IMR-90 (cell line): Measurements from ENCODE around the gene PRR36. TPM values are rescaled to one million over a fixed set of nuclear protein-coding genes. Genes with fewer than 3 reads are reported as not detected.

Experiments
- ATAC-seq: fragments of 200-7000 bp; cut with Tn5 transposase; 2 replicates; pipeline ENCODE4 v1.9.1; 2020; ENCODE audit warnings: low read depth, mild to moderate bottlenecking, moderate library complexity
- BruUV-seq: library from RNA; stranded (reverse); fragments of 400-500 nt; replicated peaks from 2 replicates; lab custom pipeline; 2021; lab: Mats Ljungman, UMichigan
- CTCF ChIA-PET: fragments of 300-600 bp; formaldehyde crosslinking; extraction: SDS; loops from one replicate; lab custom pipeline; 2021; ENCODE audit warnings: antibody characterized with exemption; lab: Yijun Ruan, JAX
- POLR2A ChIA-PET: fragments of 300-600 bp; sonication (Branson Sonifier 250); formaldehyde crosslinking; loops from one replicate; lab custom pipeline; 2022; ENCODE audit warnings: antibody characterized with exemption; ENCODE audit not compliant: unreplicated experiment; lab: Charles Lee
- DNase-seq: peaks from one replicate; pipeline ENCODE4 v3.0.0; 2013
- H2AFZ ChIP-seq: replicated peaks from 2 replicates; pipeline ENCODE3; 2013; ENCODE audit warnings: low read length, mild to moderate bottlenecking; ENCODE audit not compliant: poor library complexity
- H2AK5ac ChIP-seq: 2 replicates; pipeline ENCODE4 v1.6.1; 2013; ENCODE audit warnings: low read depth, low read length, inconsistent platforms
- H2AK9ac ChIP-seq: replicated peaks from 2 replicates; pipeline ENCODE3; 2013; ENCODE audit warnings: mild to moderate bottlenecking, low read depth, low read length, moderate library complexity; ENCODE audit not compliant: poor library complexity
- H2BK120ac ChIP-seq: 2 replicates; pipeline ENCODE4 v1.6.1; 2013; ENCODE audit warnings: low read depth, low read length, inconsistent platforms
- H2BK15ac ChIP-seq: 3 replicates; pipeline ENCODE4 v1.6.1; 2013; ENCODE audit warnings: low read depth, low read length, inconsistent platforms
- H2BK20ac ChIP-seq: 2 replicates; pipeline ENCODE4 v1.6.1; 2013; ENCODE audit warnings: low read depth, mild to moderate bottlenecking, inconsistent platforms, low read length, moderate library complexity
- H2BK5ac ChIP-seq: 2 replicates; pipeline ENCODE4 v1.6.1; 2013; ENCODE audit warnings: mild to moderate bottlenecking, low read depth, low read length, inconsistent platforms; ENCODE audit not compliant: poor library complexity, severe bottlenecking
- H3K14ac ChIP-seq: replicated peaks from 2 replicates; pipeline ENCODE4 v1.6.1; 2013; ENCODE audit warnings: low read depth, low read length, inconsistent platforms
- H3K18ac ChIP-seq: 2 replicates; pipeline ENCODE4 v1.6.1; 2013; ENCODE audit warnings: low read depth, low read length, control low read depth
- H3K23ac ChIP-seq: 2 replicates; pipeline ENCODE4 v1.6.1; 2013; ENCODE audit warnings: low read depth, low read length, inconsistent platforms
- H3K27ac ChIP-seq: 2 replicates; pipeline ENCODE4 v1.5.1; 2013; ENCODE audit warnings: mild to moderate bottlenecking, control low read depth, low read length; ENCODE audit not compliant: insufficient read depth
- H3K27me3 ChIP-seq: 2 replicates; pipeline ENCODE4 v1.6.1; 2013; ENCODE audit warnings: low read length; ENCODE audit not compliant: control insufficient read depth, insufficient read depth
- H3K36me3 ChIP-seq: 2 replicates; pipeline ENCODE4 v1.6.1; 2013; ENCODE audit warnings: low read length, mixed read lengths; ENCODE audit not compliant: control insufficient read depth, insufficient read depth
- H3K4ac ChIP-seq: 2 replicates; pipeline ENCODE4 v1.6.1; 2013; ENCODE audit warnings: low read depth, low read length, inconsistent platforms
- H3K4me1 ChIP-seq: 2 replicates; pipeline ENCODE4 v1.6.1; 2013; ENCODE audit warnings: low read length, mixed read lengths; ENCODE audit not compliant: control insufficient read depth, insufficient read depth
- H3K4me2 ChIP-seq: 2 replicates; pipeline ENCODE4 v1.6.1; 2013; ENCODE audit warnings: low read depth, mild to moderate bottlenecking, control low read depth, low read length, moderate library complexity
- H3K4me3 ChIP-seq: 2 replicates; pipeline ENCODE4 v1.5.1; 2013; ENCODE audit warnings: low read depth, mild to moderate bottlenecking, control low read depth, low read length, moderate library complexity; ENCODE audit not compliant: insufficient read depth
- H3K56ac ChIP-seq: 2 replicates; pipeline ENCODE4 v1.6.1; 2013; ENCODE audit warnings: low read length, inconsistent platforms; ENCODE audit not compliant: insufficient read depth; ENCODE audit errors: extremely low read depth
- H3K79me1 ChIP-seq, 2 experiments: 2 replicates each; pipeline ENCODE4 v1.6.1; 2013; ENCODE audit warnings: low read length in 2 of 2, inconsistent platforms in 1 of 2, low read depth in 1 of 2
- H3K9ac ChIP-seq: 2 replicates; pipeline ENCODE4 v1.6.1; 2013; ENCODE audit warnings: low read depth, low read length, control low read depth
- H3K9me1 ChIP-seq: 2 replicates; pipeline ENCODE4 v1.6.1; 2013; ENCODE audit warnings: low read length, inconsistent platforms; ENCODE audit not compliant: insufficient read depth
- H3K9me3 ChIP-seq: 2 replicates; pipeline ENCODE4 v1.6.1; 2013; ENCODE audit warnings: low read length; ENCODE audit not compliant: control insufficient read depth, insufficient read depth
- H4K20me1 ChIP-seq: 2 replicates; pipeline ENCODE4 v1.6.1; 2013; ENCODE audit warnings: low read length, inconsistent platforms; ENCODE audit not compliant: insufficient read depth
- H4K5ac ChIP-seq: 2 replicates; pipeline ENCODE4 v1.6.1; 2013; ENCODE audit warnings: mild to moderate bottlenecking, low read depth, low read length, control low read depth
- H4K8ac ChIP-seq, 2 experiments: 2 replicates each; pipeline ENCODE4 v1.6.1; 2013; ENCODE audit warnings: low read depth in 2 of 2, low read length in 2 of 2, control low read depth in 1 of 2, inconsistent platforms in 1 of 2
- H4K91ac ChIP-seq: 2 replicates; pipeline ENCODE4 v1.6.1; 2013; ENCODE audit warnings: low read depth, low read length, inconsistent platforms; ENCODE audit not compliant: insufficient read depth
- BHLHE40 ChIP-seq: fragments of 150-350 bp; IDR thresholded peaks from 2 replicates; pipeline ENCODE4 v1.6.1; 2016; ENCODE audit warnings: mild to moderate bottlenecking, low read depth, low read length
- CEBPB ChIP-seq: IDR thresholded peaks from 2 replicates; pipeline ENCODE4 v1.6.1; 2012; ENCODE audit warnings: low read depth, low read length, improper control_type of control experiment
- ELK1 ChIP-seq: fragments of 150-350 bp; IDR thresholded peaks from 2 replicates; pipeline ENCODE4 v1.6.1; 2016; ENCODE audit warnings: low read depth, mild to moderate bottlenecking, low read length, moderate library complexity, borderline replicate concordance
- MAFK ChIP-seq: IDR thresholded peaks from 2 replicates; pipeline ENCODE4 v1.6.1; 2012; ENCODE audit warnings: low read depth, low read length, improper control_type of control experiment
- MAZ ChIP-seq: IDR thresholded peaks from 2 replicates; pipeline ENCODE4 v1.6.1; 2012; ENCODE audit warnings: low read depth, mild to moderate bottlenecking, low read length, improper control_type of control experiment, moderate library complexity, borderline replicate concordance
- NFE2L2 ChIP-seq: fragments of 150-350 bp; IDR thresholded peaks from 2 replicates; pipeline ENCODE4 v1.6.1; 2016; ENCODE audit warnings: low read depth, mild to moderate bottlenecking, low read length
- POLR2A ChIP-seq: IDR thresholded peaks from 2 replicates; pipeline ENCODE4 v1.6.1; 2012; ENCODE audit warnings: mild to moderate bottlenecking, low read depth, low read length
- RAD21 ChIP-seq: IDR thresholded peaks from 2 replicates; pipeline ENCODE4 v1.6.1; 2012; ENCODE audit warnings: low read length, improper control_type of control experiment
- RCOR1 ChIP-seq: IDR thresholded peaks from 2 replicates; pipeline ENCODE4 v1.6.1; 2012; ENCODE audit warnings: mild to moderate bottlenecking, low read length, improper control_type of control experiment; ENCODE audit not compliant: insufficient replicate concordance
- RFX5 ChIP-seq: IDR thresholded peaks from 2 replicates; pipeline ENCODE4 v1.8.0; 2012; ENCODE audit warnings: low read depth, mild to moderate bottlenecking, low read length, moderate library complexity
- SMC3 ChIP-seq: fragments of 150-350 bp; IDR thresholded peaks from 2 replicates; pipeline ENCODE4 v1.6.1; 2016; ENCODE audit warnings: low read depth, mild to moderate bottlenecking, antibody characterized with exemption, low read length, moderate library complexity
- USF2 ChIP-seq: fragments of 150-350 bp; IDR thresholded peaks from 2 replicates; pipeline ENCODE4 v1.6.1; 2017; ENCODE audit warnings: mild to moderate bottlenecking, antibody characterized with exemption, low read length, low read depth
- WGBS, 2 experiments: methylation state at CpG; one replicate each; pipeline versions ENCODE4 v1.1.5 to v1.1.7; 2013; ENCODE audit warnings: missing lambda C conversion rate in 2 of 2; ENCODE audit not compliant: insufficient read length in 1 of 2; ENCODE audit errors: extremely low coverage in 2 of 2; 5-methylcytosine and 5-hydroxymethylcytosine counted together
- dilution Hi-C: fragments of 300-500 bp; cut with HindIII; formaldehyde crosslinking; loops from one replicate; pipeline ENCODE4 v1.14.3; 2018; ENCODE audit warnings: low sequenced_read_pairs; ENCODE audit not compliant: unreplicated experiment
- in situ Hi-C: fragments of 300-500 bp; cut with MboI; formaldehyde crosslinking; loops from 3 replicates; pipeline ENCODE4 v1.14.3; 2019; ENCODE audit warnings: low sequenced_read_pairs, inconsistent platforms, mixed read lengths
- intact Hi-C: fragments of 100-400 bp; cut with micrococcal nuclease; formaldehyde crosslinking; loops from 2 replicates; pipeline ENCODE4 v1.10.0; 2022
- polyA plus RNA-seq, 3 experiments: library from polyadenylated mRNA; depleted of rRNA; stranded (reverse); fragments of >200 nt; gene quantifications; 2 replicates each; pipeline ENCODE4 v1.2.3, GENCODE V29; 2012; ENCODE audit warnings: low replicate concordance in 1 of 3
- total RNA-seq: library from RNA; depleted of rRNA; stranded (reverse); fragments of >200 nt; gene quantifications from 2 replicates; pipeline ENCODE4 v1.2.3, GENCODE V29; 2012

PRR36 gene
- total and polyA plus RNA-seq, 2 of the 4 experiments (the other 2 are of a cell fraction): 0.02 TPM; not detected in 1

- no peak overlapping the region for H4K91ac ChIP-seq
- CTCF ChIA-PET: no interaction called here
- H3K23ac ChIP-seq: no peak overlapping the region
- no peaks in the 10 kb centered on the region for H3K79me1 ChIP-seq
- H3K9ac ChIP-seq: no peak overlapping the region
- DNase-seq (no peak), ATAC-seq (no peak)
- H3K9me3 ChIP-seq: peaks cover 5% of the 10 kb centered on the region; the same call in 1 of the 2 replicates
- in situ Hi-C loops (loop anchor here (25.0 kb wide), 1 partner anchor 711 kb away; no protein-coding TSS in a partner anchor), dilution Hi-C loops (no loop called here), intact Hi-C loops (no loop called here)
- H3K4me1 ChIP-seq: no peaks in the 10 kb centered on the region
- no peak overlapping the region for H3K4ac ChIP-seq
- H4K20me1 ChIP-seq: no peaks in the 10 kb centered on the region
- H3K4me3 ChIP-seq: no peak overlapping the region
- no peak overlapping the region for H3K18ac ChIP-seq
- H2BK120ac ChIP-seq: no peak overlapping the region
- BruUV-seq: no TSS peak
- H3K27ac ChIP-seq: no peak overlapping the region
- no peak overlapping the region for H2AFZ ChIP-seq
- H2BK15ac ChIP-seq: no peak overlapping the region
- H4K5ac ChIP-seq: no peak overlapping the region
- no peak overlapping the region for H2AK5ac ChIP-seq
- no peak overlapping the region for H3K4me2 ChIP-seq
- H2BK5ac ChIP-seq: no peak overlapping the region
- H2BK20ac ChIP-seq: no peak overlapping the region
- 73% methylated on average over 4 of the region's 9 CpGs; no CpG with 5 or more reads in 1 of the 2 experiments for WGBS, 2 experiments
- H3K27me3 ChIP-seq: peaks cover 12% of the 10 kb centered on the region
- no peaks in the 10 kb centered on the region for H3K9me1 ChIP-seq
- POLR2A ChIA-PET: no interaction called here
- no peaks in the 10 kb centered on the region for H3K36me3 ChIP-seq
- no peak overlapping the region for H3K14ac ChIP-seq
- TF ChIP-seq MAZ: no peak
- no peak for TF ChIP-seq USF2
- no peak for TF ChIP-seq SMC3
- TF ChIP-seq BHLHE40: no peak
- TF ChIP-seq ELK1: no peak
- TF ChIP-seq NFE2L2: no peak
- no peak for TF ChIP-seq RAD21
- no peak for TF ChIP-seq RFX5
- TF ChIP-seq MAFK: no peak
- no peak for TF ChIP-seq RCOR1
- no peak for TF ChIP-seq POLR2A
- TF ChIP-seq CEBPB: no peak
- no peak overlapping the region for H4K8ac ChIP-seq
- no peak overlapping the region for H3K56ac ChIP-seq
- H2AK9ac ChIP-seq: no peak overlapping the region
Observed at GRCh38 chr19:7823686-7824301, 50.4 kb downstream of the PRR36 start.
